ENCODE data around the gene SYVN1. TPM values are rescaled to one million over a fixed set of nuclear protein-coding genes. Genes with fewer than 3 reads are reported as not detected.

The SYVN1 gene
- total and polyA plus RNA-seq, 4 donors, result 19.9 to 210 (median 56.6) TPM

- TF ChIP-seq JUND (IDR thresholded peaks at IDR 0.05), result no peak
- no peak for TF ChIP-seq NR2F2 (IDR thresholded peaks at IDR 0.05)
- TF ChIP-seq ZBTB33 (IDR thresholded peaks at IDR 0.05), result no peak
- TF ChIP-seq MAX (IDR thresholded peaks at IDR 0.05), result no peak
- TF ChIP-seq HNF4G (IDR thresholded peaks at IDR 0.05), result no peak
- no peak for TF ChIP-seq RAD21 (IDR thresholded peaks at IDR 0.05)
- no peak for TF ChIP-seq GABPA (IDR thresholded peaks at IDR 0.05 in 1 of 2, conservative IDR thresholded peaks at IDR 0.05 in 1 of 2)
- no peak for TF ChIP-seq REST (IDR thresholded peaks at IDR 0.05)
- TF ChIP-seq HNF4A (conservative IDR thresholded peaks at IDR 0.05), result no peak
- TF ChIP-seq RXRA (IDR thresholded peaks at IDR 0.05), result no peak
- no peak overlapping the region for H3K27ac ChIP-seq (ENCODE audit: low read depth in 1 of 2, low read length in 2 of 2)
- no peaks in the 10 kb centered on the region for H3K9me3 ChIP-seq (ENCODE audit: control insufficient read depth in 4 of 4, low read length in 3 of 4)
- H3K4me3 ChIP-seq (ENCODE audit: low read depth in 1 of 3, low read length in 3 of 3), result no peak overlapping the region
- peaks cover 21 to 62% (median 45%) of the 10 kb centered on the region in 4 donors for H3K36me3 ChIP-seq (ENCODE audit: control insufficient read depth in 4 of 4, insufficient read depth in 3 of 4, low read depth in 1 of 4, low read length in 3 of 4)
- no peak for DNase-seq (ENCODE audit: low spot score)
- H3K9ac ChIP-seq (ENCODE audit: low read depth in 1 of 2, low read length in 2 of 2), result no peak overlapping the region
- WGBS, result 95% methylated on average over 5 of the region's 5 CpGs
- H3K4me1 ChIP-seq (ENCODE audit: control insufficient read depth in 4 of 4, insufficient read depth in 4 of 4, low read length in 3 of 4), result peaks cover 2 to 26% (median 23%) of the 10 kb centered on the region in 4 donors
- no peaks in the 10 kb centered on the region for H3K27me3 ChIP-seq (ENCODE audit: control insufficient read depth in 4 of 4, insufficient read depth in 4 of 4, low read length in 3 of 4)
Observed at GRCh38 chr11:65124480-65125196, 9.7 kb downstream of the SYVN1 start.

- WGBS, result under 1% methylated on average over 64 of the region's 64 CpGs
- peak within 1 kb of the TSS; percentile 68 to 99 (median 95) for H3K4me3 ChIP-seq (ENCODE audit: low read depth in 1 of 3, low read length in 3 of 3)
- H3K27me3 ChIP-seq (ENCODE audit: control insufficient read depth in 4 of 4, insufficient read depth in 4 of 4, low read length in 3 of 4), result no peaks in the 10 kb centered on the region
- H3K27ac ChIP-seq (ENCODE audit: low read depth in 1 of 2, low read length in 2 of 2), result peak within 1 kb of the TSS; percentile 85 to 93
- peaks cover 11 to 44% (median 27%) of the 10 kb centered on the region in 4 donors for H3K36me3 ChIP-seq (ENCODE audit: control insufficient read depth in 4 of 4, insufficient read depth in 3 of 4, low read depth in 1 of 4, low read length in 3 of 4)
- no peaks in the 10 kb centered on the region for H3K9me3 ChIP-seq (ENCODE audit: control insufficient read depth in 4 of 4, low read length in 3 of 4)
- H3K9ac ChIP-seq (ENCODE audit: low read depth in 1 of 2, low read length in 2 of 2), result peak within 1 kb of the TSS; percentile 96
- DNase-seq (ENCODE audit: low spot score), result peak; percentile 97
- peaks cover 2 to 36% (median 24%) of the 10 kb centered on the region in 4 donors for H3K4me1 ChIP-seq (ENCODE audit: control insufficient read depth in 4 of 4, insufficient read depth in 4 of 4, low read length in 3 of 4)
- TF ChIP-seq NR2F2 (IDR thresholded peaks at IDR 0.05) (peak; percentile 20), GABPA (IDR thresholded peaks at IDR 0.05 in 1 of 2, conservative IDR thresholded peaks at IDR 0.05 in 1 of 2) (peak in 1 of 2 donors; percentile 90), REST (IDR thresholded peaks at IDR 0.05) (peak; percentile 82), RAD21 (IDR thresholded peaks at IDR 0.05) (peak; percentile 54 to 68), CTCF (IDR thresholded peaks at IDR 0.05; ENCODE audit: low read depth, low read length, missing input control) (no peak), YY1 (IDR thresholded peaks at IDR 0.05) (peak; percentile 98), HNF4G (IDR thresholded peaks at IDR 0.05) (no peak), EGR1 (IDR thresholded peaks at IDR 0.05; ENCODE audit: low read depth in 2 of 2) (peak in 1 of 2 donors; percentile 36), HNF4A (conservative IDR thresholded peaks at IDR 0.05) (peak in 1 of 2 donors; percentile 25), JUND (IDR thresholded peaks at IDR 0.05) (peak in 1 of 2 donors; percentile 20), ZBTB33 (IDR thresholded peaks at IDR 0.05) (peak; percentile 93)
Observed at GRCh38 chr11:65121865-65122696, 12.2 kb downstream of the SYVN1 start, which contains the start of the genes FAU and MRPL49. Gene FAU, minus strand, starts transcription at chr11:65122134. Its CDS starts 321 bp downstream, at chr11:65121813. Gene MRPL49, plus strand, starts transcription at chr11:65122321. Its CDS starts 26 bp downstream, at chr11:65122347.

Data from liver (tissue), 9 donors.